NT2/D1 (cell line): ENCODE measurements around the gene GFER.

ENCODE experiments used
- YY1 ChIP-seq: IDR thresholded peaks from 2 replicates; pipeline ENCODE4 v1.6.1; 2011; ENCODE audit not compliant: insufficient read length, insufficient read depth
- ZNF274 ChIP-seq: IDR thresholded peaks from 2 replicates; pipeline ENCODE4 v1.6.1; 2011; ENCODE audit warnings: mild to moderate bottlenecking, low read depth, low read length

- no peak for TF ChIP-seq ZNF274
- TF ChIP-seq YY1 = no peak
Observed at GRCh38 chr16:1982013-1982433, 2.0 kb upstream of the GFER start.
